HEK293 (cell line): ENCODE measurements around the gene KIRREL1.

Source experiments
- CTCF ChIA-PET: fragments of 350-600 bp; formaldehyde crosslinking; extraction: SDS; loops from one replicate; lab custom pipeline; 2021; ENCODE audit warnings: antibody characterized with exemption; lab: Yijun Ruan, JAX
- POLR2A ChIA-PET: fragments of 300-600 bp; formaldehyde crosslinking; extraction: SDS; loops from one replicate; lab custom pipeline; 2020; ENCODE audit warnings: antibody characterized with exemption, inconsistent platforms; lab: Yijun Ruan, JAX
- H3K27ac ChIP-seq: fragments of 200-500 bp; sonication (Bioruptor generic); 2 replicates; pipeline ENCODE4 v1.5.1; 2014; ENCODE audit warnings: low read depth, low read length, control low read depth, inconsistent platforms; ENCODE audit errors: extremely low read depth
- H3K36me3 ChIP-seq, 2 experiments: fragments of 200-500 bp in 1 of 2; sonication (Bioruptor generic) in 1 of 2; 1 replicate in 1 of 2; 2 replicates in 1 of 2; pipeline ENCODE4 v1.5.1; 2014 to 2017; ENCODE audit warnings: inconsistent platforms in 2 of 2, low read length in 2 of 2; ENCODE audit not compliant: control insufficient read depth in 2 of 2, insufficient read depth in 1 of 2
- H3K4me1 ChIP-seq: fragments of 200-500 bp; sonication (Bioruptor generic); 2 replicates; pipeline ENCODE4 v1.5.1; 2014; ENCODE audit warnings: mild to moderate bottlenecking, low read length, inconsistent platforms; ENCODE audit not compliant: control insufficient read depth, insufficient read depth
- H3K4me3 ChIP-seq: 2 replicates; pipeline ENCODE4 v1.5.1; 2011; ENCODE audit warnings: low read depth, mild to moderate bottlenecking, control low read depth, low read length, moderate library complexity
- H3K9me3 ChIP-seq: fragments of 200-500 bp; sonication (Bioruptor generic); 2 replicates; pipeline ENCODE4 v1.5.1; 2014; ENCODE audit warnings: low read depth, low read length, inconsistent platforms; ENCODE audit not compliant: control insufficient read depth, insufficient read depth
- CTCF ChIP-seq: fragments of 450-650 bp; formaldehyde crosslinking; IDR thresholded peaks from 2 replicates; pipeline ENCODE4 v1.5.1; 2016; ENCODE audit warnings: missing biosample characterization, missing genetic modification characterization
- EGR2 ChIP-seq: fragments of 450-650 bp; formaldehyde crosslinking; IDR thresholded peaks from 2 replicates; pipeline ENCODE4 v1.5.1; 2016; ENCODE audit warnings: low read depth, missing biosample characterization, missing genetic modification characterization
- GLIS2 ChIP-seq: fragments of 450-650 bp; formaldehyde crosslinking; IDR thresholded peaks from 2 replicates; pipeline ENCODE4 v1.5.1; 2016; ENCODE audit warnings: missing biosample characterization, missing genetic modification characterization
- HOXA7 ChIP-seq: sonication (generic); formaldehyde crosslinking; IDR thresholded peaks from 2 replicates; pipeline ENCODE4 v1.8.1; 2022; ENCODE audit warnings: missing genetic modification reagents, borderline replicate concordance
- IKZF3 ChIP-seq: fragments of 450-650 bp; IDR thresholded peaks from 2 replicates; pipeline ENCODE4 v1.5.0; 2018; ENCODE audit warnings: missing biosample characterization, mild to moderate bottlenecking, missing genetic modification characterization, moderate library complexity
- MZF1 ChIP-seq: fragments of 450-650 bp; formaldehyde crosslinking; IDR thresholded peaks from 2 replicates; pipeline ENCODE4 v1.5.1; 2017; ENCODE audit warnings: missing biosample characterization, missing genetic modification characterization, borderline replicate concordance
- SP7 ChIP-seq: fragments of 450-650 bp; formaldehyde crosslinking; IDR thresholded peaks from 2 replicates; pipeline ENCODE4 v1.5.1; 2016; ENCODE audit warnings: missing biosample characterization, missing genetic modification characterization
- ZBTB44 ChIP-seq: fragments of 450-650 bp; IDR thresholded peaks from 2 replicates; pipeline ENCODE4 v1.5.1; 2018; ENCODE audit warnings: missing biosample characterization, mild to moderate bottlenecking, missing genetic modification characterization
- ZBTB48 ChIP-seq: fragments of 450-650 bp; formaldehyde crosslinking; IDR thresholded peaks from 2 replicates; pipeline ENCODE4 v1.5.1; 2016; ENCODE audit warnings: missing biosample characterization, missing genetic modification characterization
- ZFHX2 ChIP-seq: fragments of 450-650 bp; formaldehyde crosslinking; conservative IDR thresholded peaks from 2 replicates; pipeline ENCODE4 v1.5.1; 2016; ENCODE audit warnings: missing biosample characterization, missing genetic modification characterization
- ZNF2 ChIP-seq: fragments of 450-650 bp; formaldehyde crosslinking; IDR thresholded peaks from 2 replicates; pipeline ENCODE4 v1.5.1; 2016; ENCODE audit warnings: missing biosample characterization, missing genetic modification characterization
- ZNF354C ChIP-seq: fragments of 450-650 bp; formaldehyde crosslinking; IDR thresholded peaks from 2 replicates; pipeline ENCODE4 v1.5.1; 2016; ENCODE audit warnings: missing biosample characterization, missing genetic modification characterization, low read depth, borderline replicate concordance
- ZNF423 ChIP-seq: fragments of 450-650 bp; formaldehyde crosslinking; IDR thresholded peaks from 2 replicates; pipeline ENCODE4 v1.5.1; 2016; ENCODE audit warnings: missing biosample characterization, missing genetic modification characterization
- ZNF600 ChIP-seq: fragments of 450-650 bp; formaldehyde crosslinking; IDR thresholded peaks from 2 replicates; pipeline ENCODE4 v1.5.1; 2016; ENCODE audit warnings: missing biosample characterization, missing genetic modification characterization
- ZNF639 ChIP-seq: fragments of 450-650 bp; formaldehyde crosslinking; IDR thresholded peaks from 2 replicates; pipeline ENCODE4 v1.5.1; 2016; ENCODE audit warnings: missing biosample characterization, missing genetic modification characterization
- ZNF654 ChIP-seq: fragments of 450-650 bp; formaldehyde crosslinking; IDR thresholded peaks from 2 replicates; pipeline ENCODE4 v1.5.1; 2016; ENCODE audit warnings: low read depth, missing biosample characterization, missing genetic modification characterization
- ZNF660 ChIP-seq: fragments of 450-650 bp; IDR thresholded peaks from 2 replicates; pipeline ENCODE4 v1.5.1; 2018; ENCODE audit warnings: missing biosample characterization, mild to moderate bottlenecking, missing genetic modification characterization
- ZNF664 ChIP-seq: fragments of 450-650 bp; formaldehyde crosslinking; IDR thresholded peaks from 2 replicates; pipeline ENCODE4 v1.5.1; 2016; ENCODE audit warnings: missing biosample characterization, missing genetic modification characterization
- ZNF768 ChIP-seq: fragments of 450-650 bp; formaldehyde crosslinking; IDR thresholded peaks from 2 replicates; pipeline ENCODE4 v1.5.1; 2018; ENCODE audit warnings: missing biosample characterization, mild to moderate bottlenecking, missing genetic modification characterization
- ZSCAN30 ChIP-seq: fragments of 450-650 bp; IDR thresholded peaks from 2 replicates; pipeline ENCODE4 v1.5.1; 2018; ENCODE audit warnings: missing biosample characterization, mild to moderate bottlenecking, missing genetic modification characterization, moderate library complexity
- TF ChIP-seq, protein P1 (sequence below): fragments of 450-650 bp; formaldehyde crosslinking; IDR thresholded peaks from 2 replicates; pipeline ENCODE4 v1.5.1; 2016; ENCODE audit warnings: missing biosample characterization, missing genetic modification characterization

The KIRREL1 gene

GRCh38 chr1:158084336-158084735 is 90.9 kb downstream of the KIRREL1 start:
- ChIA-PET CTCF (interaction anchor here (0.6 to 7.0 kb wide), 7 partner anchors 12 to 255 kb away, joined by 3 to 132 read pairs (median 4); partner anchors contain the start of gene KIRREL1), POLR2A (no interaction called here)
- H3K4me3 ChIP-seq: no peak overlapping the region
- no peak overlapping the region for H3K27ac ChIP-seq
- peaks cover 0 to 50% of the 10 kb centered on the region in 2 experiments for H3K36me3 ChIP-seq
- H3K9me3 ChIP-seq: no peaks in the 10 kb centered on the region
- TF ChIP-seq SP7 (tag by site-specific recombination): no peak
- H3K4me1 ChIP-seq: no peaks in the 10 kb centered on the region

DNA sequence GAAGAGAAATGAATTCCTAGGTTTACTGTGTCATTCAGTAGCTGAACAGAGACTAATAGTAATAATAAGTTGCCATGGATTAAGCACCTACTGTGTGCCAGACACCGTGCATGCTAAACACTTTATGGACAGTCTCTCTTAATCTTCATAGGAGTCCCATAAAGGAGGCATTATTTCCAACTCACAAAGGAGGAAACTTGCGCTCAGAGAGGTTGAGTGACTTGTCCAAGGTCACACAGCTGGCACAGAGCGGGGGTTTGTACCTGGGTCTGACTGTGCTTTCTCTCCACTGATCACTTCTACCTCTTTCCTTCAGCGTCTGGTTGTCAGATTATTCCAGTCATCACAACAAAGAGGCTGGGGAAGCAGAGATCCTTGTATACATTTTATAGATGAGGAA is 91.3 kb downstream of the KIRREL1 start:
- H3K9me3 ChIP-seq: no peaks in the 10 kb centered on the region
- ChIA-PET CTCF (interaction anchor here (0.6 to 7.0 kb wide), 6 partner anchors 11 to 255 kb away, joined by 3 to 132 read pairs (median 12); partner anchors contain the start of gene KIRREL1), POLR2A (no interaction called here)
- H3K27ac ChIP-seq: no peak overlapping the region
- peaks cover 0 to 52% of the 10 kb centered on the region in 2 experiments for H3K36me3 ChIP-seq
- TF ChIP-seq ZNF768 (peak; percentile 94), ZBTB44 (tag by site-specific recombination) (no peak)
- no peaks in the 10 kb centered on the region for H3K4me1 ChIP-seq
- H3K4me3 ChIP-seq: no peak overlapping the region

- H3K4me1 ChIP-seq: no peaks in the 10 kb centered on the region
- POLR2A ChIA-PET: interaction anchor here (1.3 kb wide), 1 partner anchor 94 kb away, joined by 6 read pairs; the partner anchor contains the start of gene KIRREL1
- H3K36me3 ChIP-seq: peaks cover 0 to 65% of the 10 kb centered on the region in 2 experiments
Measured at GRCh38 chr1:158087320-158087927, 94.0 kb downstream of the KIRREL1 start.

More at GRCh38 chr1:158087320-158087927, 94.0 kb downstream of the KIRREL1 start:
- Histone ChIP-seq H3K4me3 (no peak overlapping the region), H3K27ac (no peak overlapping the region), H3K9me3 (no peaks in the 10 kb centered on the region)
- peak; percentile 56; the same call in 1 of the 2 replicates for TF ChIP-seq ZNF2 (tag by site-specific recombination)
- peak; percentile 99 for TF ChIP-seq MZF1
- no peak for TF ChIP-seq ZNF600 (tag by site-specific recombination)
- no peak for TF ChIP-seq IKZF3 (tag by site-specific recombination)
- 0 out of 2 replicates have a peak, but pooled peaks have one; percentile 15 for TF ChIP-seq ZBTB48 (tag by site-specific recombination)
- no peak for TF ChIP-seq HOXA7
- peak; percentile 84 for TF ChIP-seq CTCF (tag by site-specific recombination)
- no peak for TF ChIP-seq ZNF354C (tag by site-specific recombination)
- TF ChIP-seq ZSCAN30 (tag by site-specific recombination): peak; percentile 47; the same call in 1 of the 2 replicates
- TF ChIP-seq, protein P1, sequence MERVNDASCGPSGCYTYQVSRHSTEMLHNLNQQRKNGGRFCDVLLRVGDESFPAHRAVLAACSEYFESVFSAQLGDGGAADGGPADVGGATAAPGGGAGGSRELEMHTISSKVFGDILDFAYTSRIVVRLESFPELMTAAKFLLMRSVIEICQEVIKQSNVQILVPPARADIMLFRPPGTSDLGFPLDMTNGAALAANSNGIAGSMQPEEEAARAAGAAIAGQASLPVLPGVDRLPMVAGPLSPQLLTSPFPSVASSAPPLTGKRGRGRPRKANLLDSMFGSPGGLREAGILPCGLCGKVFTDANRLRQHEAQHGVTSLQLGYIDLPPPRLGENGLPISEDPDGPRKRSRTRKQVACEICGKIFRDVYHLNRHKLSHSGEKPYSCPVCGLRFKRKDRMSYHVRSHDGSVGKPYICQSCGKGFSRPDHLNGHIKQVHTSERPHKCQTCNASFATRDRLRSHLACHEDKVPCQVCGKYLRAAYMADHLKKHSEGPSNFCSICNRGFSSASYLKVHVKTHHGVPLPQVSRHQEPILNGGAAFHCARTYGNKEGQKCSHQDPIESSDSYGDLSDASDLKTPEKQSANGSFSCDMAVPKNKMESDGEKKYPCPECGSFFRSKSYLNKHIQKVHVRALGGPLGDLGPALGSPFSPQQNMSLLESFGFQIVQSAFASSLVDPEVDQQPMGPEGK (tag by site-specific recombination): peak; percentile 35; the same call in 1 of the 2 replicates
- TF ChIP-seq ZFHX2: peak; percentile 24; the same call in 1 of the 2 replicates
- peak; percentile 51; the same call in 1 of the 2 replicates for TF ChIP-seq ZNF660 (tag by site-specific recombination)
- 0 out of 2 replicates have a peak, but pooled peaks have one; percentile 21 for TF ChIP-seq EGR2
- peak; percentile 67 for TF ChIP-seq GLIS2 (tag by site-specific recombination)
- TF ChIP-seq ZNF654 (tag by site-specific recombination): peak; percentile 68
- TF ChIP-seq ZNF639 (tag by site-specific recombination): no peak
- peak; percentile 68 for TF ChIP-seq ZNF664 (tag by site-specific recombination)
- TF ChIP-seq ZNF423: no peak
- CTCF ChIA-PET: interaction anchor here (0.5 to 7.0 kb wide), 24 partner anchors 8 to 784 kb away, joined by 3 to 132 read pairs (median 7); partner anchors contain the start of gene KIRREL1
